Dermis lymphatic vessel endothelial cell (primary cell): ENCODE data around the gene ELAC1. TPM values are rescaled to one million over a fixed set of nuclear protein-coding genes. Genes with fewer than 3 reads are reported as not detected.

Experiments used
- total RNA-seq: library from RNA; depleted of rRNA; stranded (reverse); fragments of >200 nt; gene quantifications from 2 replicates; pipeline ENCODE4 v1.2.1, GENCODE V29; 2014

ELAC1 gene
- total RNA-seq = 6.3 and 8.4 TPM in 2 replicates

GRCh38 chr18:50967714-50968661 lies at the start of gene ELAC1:
Gene ELAC1 (plus strand): TSS chr18:50968040. CDS start chr18:50974405, 6,365 bp downstream.

DNA sequence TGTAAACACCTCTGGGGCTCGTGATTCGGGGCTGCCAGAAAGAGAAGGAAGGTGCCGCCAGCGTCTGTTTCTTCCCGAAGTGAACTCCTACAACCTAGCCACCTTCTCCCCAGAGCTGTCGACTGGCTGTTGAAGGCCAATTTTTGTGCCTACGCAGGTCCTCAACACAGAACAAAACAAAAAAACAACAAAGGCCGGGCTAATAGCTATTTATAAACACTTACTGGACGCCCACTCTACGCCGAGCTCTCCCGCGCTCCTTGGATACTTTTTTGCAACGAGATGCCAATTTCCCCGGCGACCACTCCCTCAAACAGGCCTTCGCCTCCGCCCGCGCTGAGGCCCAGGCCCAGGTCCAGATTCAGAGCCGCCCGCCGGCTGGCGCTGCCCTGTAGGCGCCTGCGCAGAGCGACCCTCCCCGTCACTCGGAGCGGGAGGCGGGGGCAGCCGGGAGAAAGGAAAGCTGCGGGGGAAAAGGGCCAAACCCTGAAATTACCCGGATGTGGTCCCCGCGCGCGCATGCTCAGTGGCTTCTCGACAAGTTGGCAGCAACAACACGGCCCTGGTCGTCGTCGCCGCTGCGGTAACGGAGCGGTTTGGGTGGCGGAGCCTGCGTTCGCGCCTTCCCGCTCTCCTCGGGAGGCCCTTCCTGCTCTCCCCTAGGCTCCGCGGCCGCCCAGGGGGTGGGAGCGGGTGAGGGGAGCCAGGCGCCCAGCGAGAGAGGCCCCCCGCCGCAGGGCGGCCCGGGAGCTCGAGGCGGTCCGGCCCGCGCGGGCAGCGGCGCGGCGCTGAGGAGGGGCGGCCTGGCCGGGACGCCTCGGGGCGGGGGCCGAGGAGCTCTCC lies 62.1 kb downstream of the ELAC1 start, which contains the start of gene SMAD4:
SMAD4 (plus strand) TSS at position 520 of the 843 bp plus-strand sequence. CDS start 16,834 bp downstream, outside the sequence.

Other genes with a start within 250 kb of the ELAC1 start
- gene MRO, start 148.0 kb upstream of the ELAC1 start, total RNA-seq = 0.22 TPM in 1 of 2 replicates, not detected in the other
- gene ME2, start 88.9 kb upstream of the ELAC1 start, total RNA-seq = 20.7 and 29.2 TPM in 2 replicates
- 67.7 and 79.5 TPM in 2 replicates for gene SMAD4, start 62.2 kb downstream of the ELAC1 start, total RNA-seq
- gene MEX3C, start 229.6 kb downstream of the ELAC1 start, total RNA-seq = 31.1 and 34.2 TPM in 2 replicates